Heart left ventricle (tissue), 13 donors: Measurements from ENCODE around the gene GABBR2.

Experiments used
- CTCF ChIP-seq, 12 donors: fragments of 200-600 bp; sonication (generic) in 4 of 12; IDR thresholded peaks; one replicate each; pipeline versions ENCODE4 v1.5.0 to v1.8.0; 2018 to 2022; ENCODE audit warnings: antibody characterized with exemption in 12 of 12, mild to moderate bottlenecking in 5 of 12
- POLR2A ChIP-seq, 2 donors: fragments of 450-650 bp; IDR thresholded peaks; one replicate each; pipeline ENCODE4 v1.6.1; 2017; ENCODE audit warnings: antibody characterized with exemption in 2 of 2, mild to moderate bottlenecking in 2 of 2, moderate library complexity in 2 of 2
- donor health status: ischemic (EF 13 %, LVEDD 7.1; RV severe dilation, severe dysfunction).
- donor health status: DM: no; HTN: yes; CAD: no.
- donor health status: DM: no; HTN: no; CAD: no.
- donor health status: ischemic (EF 25% LVEDD 6.9; RV normal size, moderate dysfunction).
- donor health status: ischemic (EF 25% LVEDD 5.7; RV mildly dilated, moderate dysfunction).
- donor health status: ischemic (EF 35%, LVEDD 5.7; RV mildly dilated, moderate dysfunction).
- donor health status: nonischemic (EF 11% LVEDD 7.7; RV severe dilation, severe dysfunction).
- donor health status: DM: yes; HTN: yes; CAD: no.
- donor health status: PGD.
- donor health status: ischemic (EF 29% LVEDD 5.4; RV normal size, mild dysfunction).
- donor health status: nonischemic (EF 23%, LVEDD 6.1; RV moderate dilation, normal function).

DNA sequence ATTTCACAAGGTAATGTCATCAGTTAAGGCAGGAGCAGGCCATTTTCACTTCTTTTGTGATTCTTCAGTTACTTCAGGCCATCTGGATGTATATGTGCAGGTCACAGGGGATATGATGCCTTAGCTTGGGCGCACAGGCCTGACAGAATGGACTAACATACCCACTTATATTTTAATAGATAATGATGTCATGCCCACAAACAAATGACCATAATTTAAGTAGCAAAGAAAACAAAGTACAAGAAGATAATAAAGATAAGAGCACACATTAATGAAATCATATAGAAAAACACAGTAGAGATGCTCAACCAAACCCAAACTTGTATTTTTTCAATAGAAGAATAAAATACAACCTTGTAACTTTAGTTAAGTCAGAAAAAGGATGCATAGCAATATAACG lies 433.6 kb downstream of the GABBR2 start:
- TF ChIP-seq POLR2A (IDR thresholded peaks at IDR 0.05) (no peak), CTCF (IDR thresholded peaks at IDR 0.05) (no peak)
